ENCODE measurements around the gene INPP5A.
A peak's percentile ranks its signal among the peaks of the same experiment; 100 is the strongest.

GRCh38 chr10:132654708-132655661, 117.4 kb downstream of the INPP5A start:
- TF ChIP-seq CTCF (conservative IDR thresholded peaks at IDR 0.05) (peak; percentile 97), ZFX (IDR thresholded peaks at IDR 0.05) (no peak)
